ENCODE results near the gene ZNF365. TPM values are rescaled to one million over a fixed set of nuclear protein-coding genes. Genes with fewer than 3 reads are reported as not detected.
"Not testable (repeated sequence)": the region's sequence is repeated elsewhere in the genome, so short reads cannot be mapped to it uniquely, and the experiment has no call there.

Gene ZNF365
- total RNA-seq, 1 experiment from 2014 or later = 1.8 TPM

DNA sequence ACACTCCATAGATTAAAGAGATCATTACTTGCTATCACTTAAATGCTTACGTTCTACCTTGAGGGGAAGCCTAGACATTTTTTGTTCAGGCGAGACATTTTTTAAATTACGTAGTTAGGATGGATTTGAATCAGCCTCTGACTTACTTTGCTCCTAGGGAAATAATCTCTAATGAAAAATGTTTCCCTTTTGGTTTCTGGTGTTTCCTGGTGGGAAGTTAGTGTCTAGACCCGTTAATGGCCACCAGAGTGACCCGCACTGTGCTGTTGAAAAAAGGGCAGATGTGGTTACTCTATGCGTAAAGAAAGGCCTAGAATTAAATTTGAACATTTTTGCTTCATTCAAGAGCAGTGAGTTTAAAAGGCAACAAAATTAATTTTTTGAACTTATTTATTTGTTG lies 3.8 kb downstream of the ZNF365 start (continued):
- TF ChIP-seq ELF1 (IDR thresholded peaks at IDR 0.05; ENCODE audit: borderline replicate concordance, low read depth) (no peak), EZH2 (IDR thresholded peaks at IDR 0.05) (no peak), CBX3 (IDR thresholded peaks at IDR 0.05; ENCODE audit: low read depth) (no peak), SIN3A (IDR thresholded peaks at IDR 0.05; ENCODE audit: low read depth) (no peak), RAD21 (IDR thresholded peaks at IDR 0.05; ENCODE audit: low read depth) (no peak), YY1 (IDR thresholded peaks at IDR 0.05; ENCODE audit: extremely low read depth, insufficient replicate concordance, low read depth, low read length) (no peak)
- TF ChIP-seq, protein P1, sequence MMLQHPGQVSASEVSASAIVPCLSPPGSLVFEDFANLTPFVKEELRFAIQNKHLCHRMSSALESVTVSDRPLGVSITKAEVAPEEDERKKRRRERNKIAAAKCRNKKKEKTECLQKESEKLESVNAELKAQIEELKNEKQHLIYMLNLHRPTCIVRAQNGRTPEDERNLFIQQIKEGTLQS (IDR thresholded peaks at IDR 0.05) = no peak

DNA sequence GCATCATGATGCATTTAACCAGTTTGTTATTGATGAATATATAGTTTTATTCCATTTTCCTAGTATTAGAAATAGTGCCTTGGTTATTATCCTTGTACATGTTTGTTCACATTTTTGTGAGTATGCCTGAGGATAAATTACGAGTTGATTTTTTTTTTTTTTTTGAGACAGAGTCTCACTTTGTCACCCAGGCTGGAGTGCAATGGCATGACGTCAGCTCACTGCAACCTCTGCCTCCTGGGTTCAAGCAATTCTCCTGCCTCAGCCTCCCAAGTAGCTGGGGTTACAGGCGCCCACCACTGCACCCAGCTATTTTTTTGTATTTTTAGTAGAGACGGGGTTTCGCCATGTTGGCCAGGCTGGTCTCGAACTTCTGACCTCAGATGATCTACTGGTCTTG lies 4.7 kb downstream of the ZNF365 start:
- CTCF ChIA-PET; POLR2A ChIA-PET; H3K27ac ChIP-seq (ENCODE audit: low read depth, low read length); H2AFZ ChIP-seq (ENCODE audit: low read depth, low read length, poor library complexity, severe bottlenecking); H4K20me1 ChIP-seq (ENCODE audit: insufficient read depth); intact Hi-C loops (cut with micrococcal nuclease); H3K4me2 ChIP-seq (ENCODE audit: low read length); H3K79me2 ChIP-seq (ENCODE audit: insufficient read depth, low read length); DNase-seq (ENCODE audit: low read depth, low spot score); H3K36me3 ChIP-seq (ENCODE audit: control insufficient read depth in 1 of 2, insufficient read depth in 2 of 2, low read length in 2 of 2); H3K4me3 ChIP-seq (replicated peaks in 1 of 2; ENCODE audit: low read depth in 1 of 2, low read length in 2 of 2); BruUV-seq (replicated peaks); RAD21 ChIA-PET (ENCODE audit: low non-redundant PET in 1 of 2, low total read pairs in 2 of 2, uncharacterized antibody in 2 of 2, unreplicated experiment in 2 of 2); ATAC-seq; H3K27me3 ChIP-seq (ENCODE audit: insufficient read depth, low read length); H3K9me2 ChIP-seq (ENCODE audit: insufficient read depth); H3K9ac ChIP-seq (ENCODE audit: low read length); H3K9me3 ChIP-seq (ENCODE audit: control insufficient read depth in 1 of 2, insufficient read depth in 1 of 2, low read depth in 1 of 2, low read length in 2 of 2): not testable (repeated sequence)
- peaks cover 0 to 56% of the 10 kb centered on the region in 2 experiments; a peak in 3 of 4 replicates for H3K4me1 ChIP-seq (ENCODE audit: control insufficient read depth in 1 of 2, insufficient read depth in 2 of 2, low read length in 2 of 2)

DNA sequence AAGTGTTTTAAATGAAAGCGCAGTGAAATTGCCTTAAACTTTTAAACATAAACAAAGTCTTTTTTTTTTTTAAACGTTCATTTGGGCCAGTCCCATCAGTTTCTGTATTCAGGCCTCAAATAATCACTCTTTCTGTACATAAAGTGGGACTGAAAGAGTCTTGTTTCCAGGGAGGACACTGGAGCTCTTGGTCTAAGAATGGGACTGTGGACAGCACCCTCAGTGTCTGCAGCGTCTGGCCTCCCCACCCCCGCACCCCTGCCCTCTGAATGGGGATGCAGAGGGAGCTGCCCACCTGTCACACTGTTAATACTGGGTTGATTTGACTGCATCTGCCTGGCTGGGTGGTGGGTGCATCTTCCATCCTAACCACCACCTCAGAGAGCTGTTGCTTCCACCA lies 5.2 kb downstream of the ZNF365 start:
- no peaks in the 10 kb centered on the region for H3K27me3 ChIP-seq (ENCODE audit: insufficient read depth, low read length)
- H3K9me3 ChIP-seq (ENCODE audit: control insufficient read depth in 1 of 2, insufficient read depth in 1 of 2, low read depth in 1 of 2, low read length in 2 of 2) = no peaks in the 10 kb centered on the region
- no peak overlapping the region for H3K9ac ChIP-seq (ENCODE audit: low read length)
- RAD21 ChIA-PET (ENCODE audit: low non-redundant PET in 1 of 2, low total read pairs in 2 of 2, uncharacterized antibody in 2 of 2, unreplicated experiment in 2 of 2) = no interaction called here
- CTCF ChIA-PET = interaction anchor here (1.5 kb wide), 1 partner anchor 12 kb away, joined by 3 read pairs; no protein-coding TSS in a partner anchor
- no peak overlapping the region for H3K27ac ChIP-seq (ENCODE audit: low read depth, low read length)
- BruUV-seq (replicated peaks) = no TSS peak
- H3K9me2 ChIP-seq (ENCODE audit: insufficient read depth) = no peaks in the 10 kb centered on the region
- H3K36me3 ChIP-seq (ENCODE audit: control insufficient read depth in 1 of 2, insufficient read depth in 2 of 2, low read length in 2 of 2) = no peaks in the 10 kb centered on the region
- POLR2A ChIA-PET = no interaction called here
- H4K20me1 ChIP-seq (ENCODE audit: insufficient read depth) = no peaks in the 10 kb centered on the region
- no peak overlapping the region for H2AFZ ChIP-seq (ENCODE audit: low read depth, low read length, poor library complexity, severe bottlenecking)
- ATAC-seq = no peak
- intact Hi-C loops (cut with micrococcal nuclease) = no loop called here
- no peak for TF ChIP-seq RAD21 (IDR thresholded peaks at IDR 0.05; ENCODE audit: low read depth)
- no peak for TF ChIP-seq EGR1 (IDR thresholded peaks at IDR 0.05; ENCODE audit: low read depth)
- TF ChIP-seq, protein P2, sequence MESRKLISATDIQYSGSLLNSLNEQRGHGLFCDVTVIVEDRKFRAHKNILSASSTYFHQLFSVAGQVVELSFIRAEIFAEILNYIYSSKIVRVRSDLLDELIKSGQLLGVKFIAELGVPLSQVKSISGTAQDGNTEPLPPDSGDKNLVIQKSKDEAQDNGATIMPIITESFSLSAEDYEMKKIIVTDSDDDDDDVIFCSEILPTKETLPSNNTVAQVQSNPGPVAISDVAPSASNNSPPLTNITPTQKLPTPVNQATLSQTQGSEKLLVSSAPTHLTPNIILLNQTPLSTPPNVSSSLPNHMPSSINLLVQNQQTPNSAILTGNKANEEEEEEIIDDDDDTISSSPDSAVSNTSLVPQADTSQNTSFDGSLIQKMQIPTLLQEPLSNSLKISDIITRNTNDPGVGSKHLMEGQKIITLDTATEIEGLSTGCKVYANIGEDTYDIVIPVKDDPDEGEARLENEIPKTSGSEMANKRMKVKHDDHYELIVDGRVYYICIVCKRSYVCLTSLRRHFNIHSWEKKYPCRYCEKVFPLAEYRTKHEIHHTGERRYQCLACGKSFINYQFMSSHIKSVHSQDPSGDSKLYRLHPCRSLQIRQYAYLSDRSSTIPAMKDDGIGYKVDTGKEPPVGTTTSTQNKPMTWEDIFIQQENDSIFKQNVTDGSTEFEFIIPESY (IDR thresholded peaks at IDR 0.05; ENCODE audit: extremely low read depth, insufficient replicate concordance, low read length) = no peak
- no peak for TF ChIP-seq CBX3 (IDR thresholded peaks at IDR 0.05; ENCODE audit: low read depth)
- TF ChIP-seq, protein P3, sequence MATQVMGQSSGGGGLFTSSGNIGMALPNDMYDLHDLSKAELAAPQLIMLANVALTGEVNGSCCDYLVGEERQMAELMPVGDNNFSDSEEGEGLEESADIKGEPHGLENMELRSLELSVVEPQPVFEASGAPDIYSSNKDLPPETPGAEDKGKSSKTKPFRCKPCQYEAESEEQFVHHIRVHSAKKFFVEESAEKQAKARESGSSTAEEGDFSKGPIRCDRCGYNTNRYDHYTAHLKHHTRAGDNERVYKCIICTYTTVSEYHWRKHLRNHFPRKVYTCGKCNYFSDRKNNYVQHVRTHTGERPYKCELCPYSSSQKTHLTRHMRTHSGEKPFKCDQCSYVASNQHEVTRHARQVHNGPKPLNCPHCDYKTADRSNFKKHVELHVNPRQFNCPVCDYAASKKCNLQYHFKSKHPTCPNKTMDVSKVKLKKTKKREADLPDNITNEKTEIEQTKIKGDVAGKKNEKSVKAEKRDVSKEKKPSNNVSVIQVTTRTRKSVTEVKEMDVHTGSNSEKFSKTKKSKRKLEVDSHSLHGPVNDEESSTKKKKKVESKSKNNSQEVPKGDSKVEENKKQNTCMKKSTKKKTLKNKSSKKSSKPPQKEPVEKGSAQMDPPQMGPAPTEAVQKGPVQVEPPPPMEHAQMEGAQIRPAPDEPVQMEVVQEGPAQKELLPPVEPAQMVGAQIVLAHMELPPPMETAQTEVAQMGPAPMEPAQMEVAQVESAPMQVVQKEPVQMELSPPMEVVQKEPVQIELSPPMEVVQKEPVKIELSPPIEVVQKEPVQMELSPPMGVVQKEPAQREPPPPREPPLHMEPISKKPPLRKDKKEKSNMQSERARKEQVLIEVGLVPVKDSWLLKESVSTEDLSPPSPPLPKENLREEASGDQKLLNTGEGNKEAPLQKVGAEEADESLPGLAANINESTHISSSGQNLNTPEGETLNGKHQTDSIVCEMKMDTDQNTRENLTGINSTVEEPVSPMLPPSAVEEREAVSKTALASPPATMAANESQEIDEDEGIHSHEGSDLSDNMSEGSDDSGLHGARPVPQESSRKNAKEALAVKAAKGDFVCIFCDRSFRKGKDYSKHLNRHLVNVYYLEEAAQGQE (IDR thresholded peaks at IDR 0.05; ENCODE audit: low read depth) = no peak
- TF ChIP-seq YY1 (IDR thresholded peaks at IDR 0.05; ENCODE audit: extremely low read depth, insufficient replicate concordance, low read depth, low read length) = no peak
- no peak for TF ChIP-seq FOSL1 (IDR thresholded peaks at IDR 0.05; ENCODE audit: low read depth)
- no peak for TF ChIP-seq SRF (IDR thresholded peaks at IDR 0.05; ENCODE audit: low read depth)
- no peak for TF ChIP-seq ZFX (IDR thresholded peaks at IDR 0.05)
- TF ChIP-seq TCF7L2 (IDR thresholded peaks at IDR 0.05; ENCODE audit: borderline replicate concordance, extremely low read depth, insufficient read depth, insufficient read length) = no peak
- H3K4me2 ChIP-seq (ENCODE audit: low read length) = peak overlapping the region; percentile 49
- no peaks in the 10 kb centered on the region for H3K79me2 ChIP-seq (ENCODE audit: insufficient read depth, low read length)
- no peak overlapping the region for H3K4me3 ChIP-seq (replicated peaks in 1 of 2; ENCODE audit: low read depth in 1 of 2, low read length in 2 of 2)
- H3K4me1 ChIP-seq (ENCODE audit: control insufficient read depth in 1 of 2, insufficient read depth in 2 of 2, low read length in 2 of 2) = peaks cover 2 to 60% of the 10 kb centered on the region in 2 experiments; a peak in 3 of 4 replicates
- DNase-seq (ENCODE audit: low read depth, low spot score) = no peak

All from HCT116 (cell line).